ENCODE data around the gene INPP5F. TPM values are rescaled to one million over a fixed set of nuclear protein-coding genes. Genes with fewer than 3 reads are reported as not detected.

The INPP5F gene
- total and polyA plus RNA-seq, 10 of the 15 experiments (the other 5 are each of a cell fraction or from before 2014, with no cell fraction given), result 6.0 to 49.3 (median 34.3) TPM

- no peak for TF ChIP-seq RUNX3 (IDR thresholded peaks at IDR 0.05; ENCODE audit: low read length)
- no peak for TF ChIP-seq MXI1 (IDR thresholded peaks at IDR 0.05; ENCODE audit: low read depth, low read length)
- no peak for TF ChIP-seq ZBTB40 (IDR thresholded peaks at IDR 0.05; ENCODE audit: borderline replicate concordance)
- no peak for TF ChIP-seq NKRF (conservative IDR thresholded peaks at IDR 0.05)
- no peak for TF ChIP-seq ASH2L (IDR thresholded peaks at IDR 0.05; ENCODE audit: borderline replicate concordance, low read depth)
- no peak for TF ChIP-seq GABPA (IDR thresholded peaks at IDR 0.05; ENCODE audit: low read depth)
- TF ChIP-seq ZSCAN29 (IDR thresholded peaks at IDR 0.05), result no peak
- TF ChIP-seq NFIC (IDR thresholded peaks at IDR 0.05; ENCODE audit: low read depth, low read length), result no peak
- TF ChIP-seq JUND (IDR thresholded peaks at IDR 0.05; ENCODE audit: low read depth, low read length), result no peak
- TF ChIP-seq MAX (IDR thresholded peaks at IDR 0.05; ENCODE audit: low read depth, low read length), result no peak
- TF ChIP-seq SUZ12 (IDR thresholded peaks at IDR 0.05; ENCODE audit: unreplicated experiment), result no peak
- TF ChIP-seq NBN (IDR thresholded peaks at IDR 0.05), result no peak
- TF ChIP-seq ZNF217 (IDR thresholded peaks at IDR 0.05), result no peak
Measured at GRCh38 chr10:119852277-119852676, 126.4 kb downstream of the INPP5F start (continued).
